GM21367 (cell line): Measurements from ENCODE around the gene BRD2.

Experiments
- ATAC-seq: cut with Tn5 transposase; IDR thresholded peaks from one replicate; pipeline ENCODE4 v1.9.1; 2021; ENCODE audit not compliant: unreplicated experiment

BRD2 gene

DNA sequence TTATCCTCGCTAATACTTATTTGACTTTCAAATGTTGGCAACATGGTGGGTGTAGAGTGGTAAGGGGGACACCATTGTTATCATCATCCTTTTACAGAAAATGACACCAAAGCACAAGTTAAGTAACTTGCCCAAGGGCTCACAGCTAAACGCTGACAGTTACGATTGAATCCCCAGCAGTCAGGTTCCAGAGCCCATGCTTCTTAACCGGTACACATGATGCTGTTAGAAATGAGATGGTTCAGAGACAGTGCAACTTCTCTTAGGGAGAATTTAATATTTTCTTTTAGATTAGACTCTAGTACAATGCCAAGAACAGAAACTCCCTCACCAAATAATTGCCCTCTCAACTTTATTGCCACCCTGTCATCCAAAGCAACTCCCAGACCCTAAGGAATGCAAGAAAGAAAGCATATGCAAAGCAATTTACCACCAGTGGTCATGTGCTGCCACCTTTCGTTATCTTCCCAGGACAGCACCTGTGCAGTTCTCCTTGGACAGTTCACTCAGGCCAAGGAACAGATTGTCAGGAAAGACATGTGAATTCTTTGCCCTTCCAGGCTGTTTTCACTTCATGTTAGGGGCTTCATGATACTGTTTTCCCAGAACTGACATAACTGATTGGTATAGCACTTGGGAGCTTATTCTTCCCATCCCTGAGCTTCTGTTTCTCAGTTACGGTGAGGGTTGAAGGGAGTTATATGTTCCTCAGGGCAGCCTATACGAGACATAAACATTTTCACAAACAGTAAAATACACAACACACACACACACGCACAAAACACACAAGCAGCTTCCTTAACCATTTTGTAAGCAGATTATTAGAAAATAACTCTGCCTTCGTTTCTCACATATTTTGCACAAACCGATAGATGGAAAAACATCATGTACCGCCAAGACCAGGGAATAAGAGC is 20.6 kb upstream of the BRD2 start:
- ATAC-seq: no peak

DNA sequence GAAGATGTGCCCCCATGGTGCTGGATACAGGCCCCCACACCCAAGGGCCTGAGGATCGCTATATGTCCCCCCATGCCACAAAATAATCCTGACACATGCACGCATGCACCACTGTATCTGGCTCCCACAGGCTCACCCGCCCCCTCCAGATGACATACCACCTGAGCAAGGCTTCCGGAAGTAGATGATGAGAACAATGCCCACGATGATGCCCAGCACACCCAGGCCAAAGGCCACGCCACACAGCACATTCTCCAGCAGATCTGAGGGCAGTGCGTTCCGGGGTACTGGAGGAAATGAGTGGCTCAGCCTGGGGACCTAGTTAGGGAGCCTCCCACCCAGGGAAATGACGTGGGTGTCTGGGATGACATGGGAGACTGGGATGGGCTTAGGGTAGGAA is 19.3 kb upstream of the BRD2 start:
- no peak for ATAC-seq

DNA sequence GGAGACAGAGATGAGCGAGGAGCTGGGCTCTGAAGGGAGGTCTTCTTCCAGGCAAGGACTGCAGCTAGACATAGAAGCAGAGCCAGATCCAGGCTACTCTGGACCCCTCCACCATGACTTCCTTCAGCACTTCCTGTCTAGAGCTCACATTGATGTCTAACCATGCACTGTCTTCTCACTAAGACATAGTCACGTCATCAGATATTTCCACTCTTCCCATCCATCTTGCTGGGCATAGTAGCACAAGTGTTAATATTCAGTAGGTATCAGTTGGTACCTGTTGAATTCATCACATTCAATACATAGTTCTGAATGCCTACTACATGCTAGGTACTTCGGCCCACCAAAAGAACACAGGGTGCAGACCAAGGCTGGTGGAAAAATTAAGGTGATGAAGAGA is 18.4 kb upstream of the BRD2 start:
- ATAC-seq: no peak

DNA sequence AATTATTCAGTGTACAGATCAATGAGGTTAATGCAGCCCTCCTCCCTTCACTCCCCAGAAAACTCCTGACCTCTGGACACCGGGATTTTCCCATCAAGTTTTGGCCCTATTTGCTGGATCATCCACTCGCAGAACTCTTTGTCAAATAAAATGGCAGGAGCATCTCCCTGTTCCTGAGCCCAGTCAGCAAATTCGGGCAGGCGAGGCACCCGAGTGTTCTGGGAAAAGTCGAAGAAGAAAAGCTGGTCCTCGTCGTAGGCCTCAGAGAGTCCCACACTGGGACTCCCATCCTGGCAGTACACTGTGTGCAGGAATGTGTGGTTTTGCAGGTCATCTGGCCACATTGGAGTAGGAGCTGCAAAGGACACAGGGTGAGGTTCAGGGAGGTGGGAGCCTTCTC is 17.9 kb upstream of the BRD2 start:
- no peak for ATAC-seq

DNA sequence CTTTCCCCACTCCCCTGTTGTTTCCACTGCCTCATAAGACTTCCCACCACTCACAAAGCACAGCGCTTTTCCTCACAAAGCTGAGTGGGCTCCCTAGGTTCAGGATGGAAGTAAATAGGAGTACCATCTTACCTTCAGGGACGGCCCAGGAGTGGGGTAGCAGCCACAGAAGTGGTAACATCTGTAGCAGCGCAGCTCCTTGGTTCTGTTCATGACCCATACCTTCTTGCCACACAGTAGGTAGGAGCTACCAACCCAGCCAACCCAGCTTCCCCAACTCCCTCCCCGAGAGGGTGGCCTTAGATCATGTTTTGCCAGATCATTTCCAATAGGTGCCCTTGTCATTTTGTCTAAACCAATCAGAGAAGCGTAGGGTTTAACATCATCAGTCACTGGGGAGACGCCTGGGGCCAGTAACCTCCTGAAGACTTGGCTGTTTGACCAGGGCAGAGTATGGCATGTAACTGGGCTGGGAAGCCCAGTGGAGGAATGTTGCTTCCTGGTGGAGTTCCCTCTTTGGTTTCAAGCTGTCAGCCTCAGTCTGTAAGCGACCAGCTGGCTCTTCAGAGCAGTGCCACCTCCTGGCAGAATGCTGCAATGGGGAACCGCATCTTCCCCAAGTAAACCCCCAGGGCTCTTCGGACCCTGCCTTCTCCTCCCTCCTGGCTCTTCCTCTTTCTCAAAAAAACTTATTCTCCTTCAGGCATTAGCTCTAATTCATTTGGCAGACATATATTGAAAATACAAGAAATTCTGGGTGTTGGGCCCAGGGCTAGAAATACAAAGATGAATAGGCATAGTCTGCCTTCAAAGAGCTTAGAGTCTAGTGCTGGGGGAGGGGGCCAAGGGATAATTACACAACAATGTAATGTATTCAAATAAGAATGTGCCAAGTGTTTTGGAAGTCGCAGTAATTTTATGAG is 15.3 kb upstream of the BRD2 start, which contains the start of gene HLA-DMA:
TSS of gene HLA-DMA (minus strand) at position 281 of the 923 bp plus-strand sequence. CDS start at position 220, 61 bp downstream.
- ATAC-seq: peak; percentile 79

DNA sequence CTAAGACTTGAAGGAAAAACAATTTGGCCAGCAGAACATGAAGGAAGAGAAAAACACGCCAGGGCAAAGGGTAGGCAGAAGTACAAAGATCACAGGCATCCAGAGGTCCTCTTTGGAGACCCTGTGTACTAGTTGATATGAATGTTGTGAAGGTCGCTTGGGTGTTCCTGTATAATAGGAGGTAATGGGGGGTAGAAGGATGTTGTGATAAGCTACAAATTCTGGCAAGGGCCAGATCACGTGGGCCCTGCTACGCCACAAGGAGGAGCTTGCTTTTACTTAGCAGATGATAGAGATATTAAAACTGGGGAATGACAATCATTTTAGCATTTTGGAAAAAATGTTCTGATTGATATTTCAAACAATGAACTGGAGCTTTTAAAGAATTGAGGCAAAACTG is 14.6 kb upstream of the BRD2 start:
- no peak for ATAC-seq

DNA sequence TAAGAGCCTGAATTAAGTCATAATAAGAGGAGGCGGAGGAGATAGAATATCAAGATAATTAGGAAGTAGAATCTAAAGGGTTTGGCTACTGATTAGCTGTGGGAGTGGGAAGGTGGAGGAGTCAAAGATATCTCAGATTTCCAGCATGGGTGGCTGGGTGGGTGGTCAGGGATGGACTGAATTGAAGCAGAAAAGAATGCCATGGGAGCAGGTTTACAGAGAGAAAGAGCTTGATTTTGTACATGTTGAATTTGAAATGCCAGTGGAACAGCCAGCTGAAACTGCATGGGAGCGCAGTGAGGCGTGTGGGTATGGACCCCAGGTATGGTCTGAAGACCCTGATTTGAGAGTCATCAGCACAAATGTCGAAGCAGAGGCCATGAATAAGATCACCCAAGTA is 14.1 kb upstream of the BRD2 start:
- ATAC-seq: no peak

DNA sequence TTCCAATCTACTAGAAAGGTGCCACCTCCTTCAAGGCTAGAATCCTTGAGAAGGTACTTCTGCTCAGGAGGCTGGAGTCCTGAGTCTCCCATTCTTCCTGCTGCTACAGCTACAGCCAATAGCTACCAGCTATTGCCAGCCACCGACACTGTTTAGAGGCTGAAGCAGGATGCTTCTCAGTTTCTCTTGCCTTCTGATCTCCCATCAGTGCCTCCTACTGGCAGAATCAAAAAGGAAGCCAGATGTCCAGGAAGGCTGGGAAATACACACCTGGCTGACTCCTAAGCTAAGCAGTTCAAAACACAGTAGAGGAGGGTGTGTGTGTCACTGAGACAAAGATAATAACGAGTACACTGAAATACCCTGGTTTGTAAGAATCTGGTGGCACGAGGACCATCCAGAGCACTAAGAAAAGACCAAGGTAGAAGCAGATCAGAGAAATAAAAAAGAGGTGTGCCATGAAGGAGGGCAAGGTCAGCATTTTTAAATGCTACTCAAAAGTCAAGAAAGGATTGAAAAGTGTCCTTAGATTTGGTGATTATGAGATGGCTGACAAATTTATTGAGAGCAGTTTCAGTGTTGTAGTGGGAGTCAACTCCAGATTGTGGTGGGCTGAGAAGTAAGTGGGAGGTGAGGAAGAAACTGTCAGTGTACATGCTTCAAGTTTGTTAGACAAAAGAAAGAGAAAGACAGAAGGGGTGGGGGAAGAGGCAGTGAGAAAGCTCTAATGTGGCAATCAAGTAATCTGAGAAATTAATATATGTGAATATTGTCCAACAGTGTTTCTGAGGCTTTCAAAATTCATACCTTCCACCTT is 13.2 kb upstream of the BRD2 start:
- ATAC-seq: no peak

DNA sequence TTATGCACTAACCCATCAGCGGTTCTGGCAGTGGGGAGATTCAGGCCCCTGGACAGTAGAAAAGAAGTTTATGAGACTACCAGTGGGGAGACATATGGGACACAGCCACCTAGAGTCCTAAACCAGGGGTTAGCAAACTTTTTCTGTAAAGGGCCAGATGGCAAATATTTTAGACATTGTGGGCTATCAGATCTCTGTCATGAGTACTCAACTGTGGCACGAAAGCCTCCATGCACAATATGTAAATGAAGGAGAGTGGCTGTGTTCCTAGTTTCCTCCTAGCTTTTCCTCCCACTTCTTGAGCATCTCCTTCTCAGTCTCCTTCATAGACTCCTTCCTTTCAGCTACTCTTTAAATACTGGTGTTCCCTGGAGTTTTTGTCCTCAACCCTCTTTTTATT is 12.2 kb upstream of the BRD2 start:
- ATAC-seq: no peak

DNA sequence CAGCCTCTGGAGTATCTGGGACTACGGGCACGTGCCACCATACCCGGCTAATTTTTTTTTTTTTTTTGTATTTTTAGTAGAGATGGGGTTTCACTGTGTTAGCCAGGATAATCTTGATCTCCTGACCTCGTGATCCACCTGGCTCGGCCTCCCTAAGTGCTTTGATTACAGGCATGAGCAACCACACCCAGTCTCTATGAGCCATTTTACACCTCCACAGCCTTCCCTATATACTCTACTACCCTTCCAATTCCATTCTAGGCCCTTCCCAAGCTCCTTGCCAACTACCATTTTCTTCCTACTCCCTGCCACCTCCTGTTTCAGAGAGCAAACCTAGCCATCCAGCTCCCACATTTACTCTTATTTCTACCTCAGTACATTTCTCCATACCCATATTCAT is 7.8 kb upstream of the BRD2 start:
- no peak for ATAC-seq

DNA sequence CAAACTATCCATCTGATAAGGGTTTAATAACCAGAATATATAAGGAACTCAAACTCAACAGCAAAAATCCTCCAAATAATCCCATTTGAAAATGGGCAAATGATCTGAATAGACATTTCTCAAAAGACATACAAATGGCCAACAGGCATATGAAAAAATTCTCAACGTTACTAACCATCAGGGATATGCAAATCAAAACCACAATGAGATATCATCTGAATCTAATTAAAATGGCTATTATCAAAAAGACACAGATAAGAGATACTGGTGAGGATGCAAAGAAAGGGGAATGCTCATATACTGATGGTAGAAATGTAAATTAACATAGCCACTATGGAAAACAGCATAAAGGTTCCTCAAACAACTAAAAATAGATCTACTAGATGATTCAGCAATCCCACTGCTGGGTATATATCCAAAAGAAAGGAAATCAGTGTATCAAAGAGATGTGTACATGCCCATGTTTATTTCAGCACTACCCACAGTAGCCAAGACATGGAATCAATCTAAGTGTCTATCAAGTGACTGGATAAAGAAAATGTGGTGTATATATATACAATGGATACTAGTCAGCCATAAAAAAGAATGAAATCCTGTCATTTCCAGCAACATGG is 6.1 kb upstream of the BRD2 start:
- ATAC-seq: no peak

DNA sequence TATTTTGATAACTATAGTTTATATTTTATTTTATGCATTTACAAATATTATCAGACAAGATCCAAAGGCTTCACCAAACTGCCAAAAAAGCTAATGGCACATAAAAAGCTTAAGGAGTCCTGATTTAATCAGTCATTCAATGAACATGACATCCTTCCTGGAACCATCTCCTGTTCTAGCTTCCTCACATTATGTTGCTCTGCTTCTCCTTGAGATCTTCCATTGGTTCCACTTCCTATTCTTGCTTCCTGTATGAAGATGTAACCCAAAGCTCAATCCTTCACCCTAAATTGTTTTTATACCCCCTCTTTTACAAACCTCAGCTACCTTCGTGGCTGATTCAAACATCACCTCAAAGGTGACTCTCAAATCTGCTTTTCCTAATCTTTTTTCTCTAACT is 4.5 kb upstream of the BRD2 start:
- ATAC-seq: no peak

DNA sequence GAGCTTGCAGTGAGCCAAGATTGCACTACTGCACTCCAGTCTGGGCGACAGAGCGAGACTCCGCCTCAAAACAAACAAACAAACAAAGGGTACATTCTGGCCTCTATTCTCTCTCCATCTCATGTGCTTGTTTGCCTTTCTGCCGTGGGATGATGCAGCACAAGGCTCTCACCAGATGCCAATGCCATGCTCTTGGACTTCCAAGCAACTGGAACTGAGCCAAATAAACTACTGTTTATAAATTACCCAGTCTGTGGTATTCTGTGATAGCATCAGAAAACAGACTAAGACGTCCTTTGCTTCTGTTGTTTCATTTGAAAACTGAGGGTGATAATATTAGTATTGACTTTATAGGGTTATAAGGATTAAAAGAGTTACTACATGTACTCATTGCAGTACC is 3.6 kb upstream of the BRD2 start:
- ATAC-seq: no peak

DNA sequence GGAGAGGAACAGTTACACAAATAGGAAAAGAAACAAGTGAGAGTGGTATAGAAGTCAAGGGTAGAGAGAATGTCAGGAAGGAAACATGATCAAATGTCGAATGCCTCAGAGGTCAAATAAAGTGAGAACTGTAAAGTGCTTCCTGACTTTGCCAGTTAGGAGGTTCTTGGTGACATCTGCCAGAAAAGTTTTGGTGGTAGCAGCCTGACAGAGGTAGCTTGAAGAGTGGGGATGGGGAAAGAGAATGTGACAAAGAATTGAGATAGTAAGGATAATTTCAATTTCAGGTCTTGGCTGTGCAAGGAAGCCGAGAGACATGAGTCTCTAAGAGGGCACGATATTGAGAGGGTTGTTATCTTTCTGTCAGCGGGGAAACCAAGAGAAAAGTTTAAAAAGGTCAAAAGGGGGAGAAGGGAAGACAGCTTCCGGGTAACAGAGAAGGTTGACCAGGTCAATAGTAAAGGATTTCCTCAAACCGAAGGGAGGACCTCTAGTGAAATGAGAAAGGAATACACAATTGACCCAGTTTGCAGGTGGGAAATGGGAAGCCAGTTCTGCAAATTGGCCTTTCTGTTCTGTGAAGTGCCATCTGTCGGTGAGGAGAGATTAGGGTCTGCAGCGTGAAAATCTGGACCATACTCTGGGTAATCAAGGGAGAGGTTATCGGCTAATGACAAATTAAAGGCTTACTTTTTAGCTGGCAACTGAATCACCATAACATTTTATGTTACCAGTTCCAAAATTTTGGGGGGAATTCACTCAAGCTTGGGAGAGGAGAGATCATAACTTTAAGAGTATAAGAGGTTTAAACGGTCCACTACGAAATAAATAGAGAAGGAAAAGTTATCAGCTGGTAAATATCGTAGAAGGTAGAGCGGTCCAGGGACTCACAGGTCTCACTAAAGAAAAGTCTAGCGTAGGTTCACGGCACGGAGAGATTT is 973 bp upstream of the BRD2 start:
- ATAC-seq: no peak

DNA sequence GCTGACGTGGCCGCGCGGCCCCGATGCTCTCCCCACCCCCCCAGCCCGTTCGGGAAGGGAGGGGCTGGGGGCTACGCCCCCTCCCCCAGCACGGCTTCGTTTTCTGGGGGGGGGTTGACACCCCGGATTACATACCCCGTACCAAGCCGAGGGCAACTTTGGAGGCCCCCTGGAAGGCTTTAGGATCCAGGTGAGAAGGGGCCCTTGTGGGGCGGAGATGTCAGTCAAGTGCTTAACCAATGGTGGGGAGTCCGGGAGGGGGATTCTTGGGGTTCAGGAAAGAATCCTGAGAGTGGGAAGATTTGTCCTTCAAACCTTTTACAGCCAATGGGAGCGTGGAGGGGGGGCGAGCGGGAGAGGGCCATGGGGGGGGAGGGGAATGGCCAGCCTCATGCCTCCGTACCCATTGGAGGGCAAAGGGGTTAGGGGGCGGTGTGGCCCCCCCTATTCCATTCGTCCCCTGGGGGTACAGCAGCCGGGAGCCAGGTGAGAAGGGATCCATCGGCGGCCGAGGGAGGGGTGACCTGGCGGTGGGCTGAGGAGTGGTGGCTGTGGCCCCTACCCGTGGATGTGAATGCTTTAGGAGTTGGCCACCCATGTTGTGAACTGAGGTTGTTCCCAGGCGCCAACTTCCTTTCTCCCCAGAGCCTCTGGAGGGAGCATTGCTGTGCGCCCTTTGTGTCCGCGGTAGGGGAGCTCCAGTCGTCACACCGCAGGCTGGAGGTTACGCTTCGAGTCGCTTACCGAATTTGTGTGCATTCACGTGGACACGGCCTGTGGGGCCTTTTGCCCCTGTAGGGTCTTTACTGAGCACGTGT is 682 bp downstream of the BRD2 start:
- no peak for ATAC-seq

DNA sequence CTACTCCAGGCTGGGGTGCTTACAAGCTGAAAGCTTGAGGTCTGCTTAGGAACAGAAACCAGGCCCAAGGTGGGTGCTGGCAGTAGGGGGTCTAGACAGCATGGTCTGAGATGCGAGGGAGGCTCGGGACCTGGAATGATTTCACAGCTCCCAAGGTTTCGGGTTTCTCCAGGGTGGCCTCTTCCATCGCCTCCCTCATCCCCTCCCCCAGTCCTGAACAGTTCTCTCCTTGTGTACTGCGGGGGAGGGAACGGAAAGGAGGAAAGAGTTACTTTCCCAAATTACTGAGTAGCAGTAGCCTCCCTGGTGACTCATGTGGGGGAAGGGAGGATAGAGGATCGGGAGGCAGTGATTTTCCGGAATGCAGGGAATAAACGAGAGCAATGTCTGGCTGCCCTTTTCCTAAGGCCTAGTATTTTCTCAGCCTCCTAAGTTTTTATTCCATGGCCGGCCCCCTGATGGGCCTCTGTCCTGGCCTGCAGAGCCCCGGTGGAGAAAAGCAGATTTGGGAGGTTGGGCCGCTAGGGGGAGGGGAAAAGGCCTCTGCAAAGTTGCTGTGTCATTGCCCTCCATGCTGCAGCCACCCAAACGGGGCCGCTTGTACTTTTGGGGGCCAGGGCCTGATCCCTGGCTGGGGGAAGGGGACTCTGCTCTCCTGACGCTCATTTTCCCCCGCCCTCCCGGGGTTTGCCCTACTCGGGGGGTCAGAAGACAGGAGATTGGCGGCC is 1.5 kb downstream of the BRD2 start:
- ATAC-seq: no peak

DNA sequence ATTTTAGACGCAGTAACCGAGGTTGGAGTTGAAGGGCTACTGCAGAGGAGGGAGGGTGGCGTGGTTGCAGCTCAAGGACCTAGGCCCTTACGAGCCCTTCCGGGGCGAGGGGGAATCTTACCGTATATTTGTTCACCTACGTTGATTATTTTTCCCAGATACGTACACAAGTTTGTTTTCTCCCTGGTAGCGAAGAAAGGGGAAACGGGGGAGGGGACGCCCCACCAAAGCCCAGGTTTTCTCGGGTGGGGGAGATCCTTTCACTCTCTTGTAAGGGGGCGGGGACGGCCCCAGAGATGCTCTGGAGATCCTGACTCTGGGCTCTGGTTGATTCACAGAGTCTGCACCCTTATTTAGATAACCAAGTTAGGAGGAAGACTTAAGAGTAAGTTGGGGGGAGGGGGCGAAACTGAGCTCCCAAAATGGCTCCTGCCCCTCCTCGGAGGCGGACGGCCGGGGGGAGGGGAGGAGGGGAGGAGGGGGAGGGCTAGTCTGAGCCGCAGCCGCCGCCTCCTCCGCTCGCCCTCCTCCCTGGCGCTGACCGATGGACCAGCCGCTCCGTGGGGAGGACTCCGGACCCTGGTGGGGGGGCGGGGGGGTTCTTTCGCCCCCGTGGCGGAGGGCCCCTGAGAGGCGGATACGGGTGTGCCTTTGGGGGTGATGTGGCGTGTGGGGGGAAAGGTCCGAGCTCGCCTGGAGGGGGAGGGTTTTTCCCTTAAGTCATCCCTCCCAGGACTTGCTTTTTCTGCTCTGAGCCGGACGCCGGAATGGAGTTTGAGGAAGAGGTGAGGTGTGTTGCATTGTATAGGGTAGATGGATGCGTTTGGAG is 2.2 kb downstream of the BRD2 start:
- no peak for ATAC-seq
